H9 (cell line): Measurements from ENCODE around the gene HECTD1. TPM values are rescaled to one million over a fixed set of nuclear protein-coding genes. Genes with fewer than 3 reads are reported as not detected.

Experiments
- DNase-seq: peaks from one replicate; pipeline ENCODE4 v3.0.0-alpha.2; 2017
- H2AFZ ChIP-seq: one replicate; pipeline ENCODE4 v1.6.1; 2013; ENCODE audit warnings: mild to moderate bottlenecking, low read length, control low read depth, moderate library complexity
- H2AK5ac ChIP-seq: 2 replicates; pipeline ENCODE4 v1.6.1; 2013; ENCODE audit warnings: low read length, control low read depth, mixed read lengths; ENCODE audit not compliant: insufficient read length
- H2BK120ac ChIP-seq: one replicate; pipeline ENCODE4 v1.6.1; 2013; ENCODE audit warnings: low read depth, mild to moderate bottlenecking, low read length, control low read depth, inconsistent platforms; ENCODE audit not compliant: poor library complexity, severe bottlenecking
- H2BK12ac ChIP-seq: 2 replicates; pipeline ENCODE4 v1.6.1; 2013; ENCODE audit warnings: low read length, control low read depth, mixed read lengths, low read depth; ENCODE audit not compliant: insufficient read length
- H2BK15ac ChIP-seq: 2 replicates; pipeline ENCODE4 v1.6.1; 2013; ENCODE audit warnings: low read depth, low read length, control low read depth
- H2BK20ac ChIP-seq: one replicate; pipeline ENCODE4 v1.6.1; 2013; ENCODE audit warnings: low read depth, mild to moderate bottlenecking, low read length, control low read depth, inconsistent platforms; ENCODE audit not compliant: poor library complexity, severe bottlenecking
- H2BK5ac ChIP-seq: 2 replicates; pipeline ENCODE4 v1.6.1; 2013; ENCODE audit warnings: low read length, control low read depth, mixed read lengths; ENCODE audit not compliant: insufficient read length
- H3K14ac ChIP-seq: 2 replicates; pipeline ENCODE4 v1.6.1; 2013; ENCODE audit warnings: low read length, control low read depth; ENCODE audit not compliant: insufficient read depth
- H3K18ac ChIP-seq: 2 replicates; pipeline ENCODE4 v1.6.1; 2013; ENCODE audit warnings: low read depth, mild to moderate bottlenecking, mixed read lengths, low read length, control low read depth; ENCODE audit not compliant: insufficient read length
- H3K23ac ChIP-seq: 2 replicates; pipeline ENCODE4 v1.6.1; 2013; ENCODE audit warnings: low read length, control low read depth, mixed read lengths, low read depth; ENCODE audit not compliant: insufficient read length
- H3K23me2 ChIP-seq: 2 replicates; pipeline ENCODE4 v1.6.1; 2013; ENCODE audit warnings: low read depth, mild to moderate bottlenecking, mixed read lengths, low read length, control low read depth; ENCODE audit not compliant: insufficient read length, poor library complexity, severe bottlenecking
- H3K27ac ChIP-seq: 2 replicates; pipeline ENCODE4 v1.5.1; 2013; ENCODE audit warnings: low read length, control low read depth, mixed read lengths, low read depth; ENCODE audit not compliant: insufficient read length
- H3K27me3 ChIP-seq: 2 replicates; pipeline ENCODE4 v1.6.1; 2013; ENCODE audit warnings: low read length, control low read depth, inconsistent platforms; ENCODE audit not compliant: insufficient read depth
- H3K4ac ChIP-seq: 2 replicates; pipeline ENCODE4 v1.6.1; 2013; ENCODE audit warnings: low read depth, mild to moderate bottlenecking, control low read depth, inconsistent platforms, low read length, moderate library complexity
- H3K4me1 ChIP-seq: 2 replicates; pipeline ENCODE4 v1.6.1; 2013; ENCODE audit warnings: low read length, control low read depth, inconsistent platforms; ENCODE audit not compliant: insufficient read depth
- H3K4me2 ChIP-seq: 2 replicates; pipeline ENCODE4 v1.6.1; 2013; ENCODE audit warnings: low read length, control low read depth, mixed read lengths; ENCODE audit not compliant: insufficient read length, insufficient read depth
- H3K56ac ChIP-seq: 2 replicates; pipeline ENCODE4 v1.6.1; 2013; ENCODE audit warnings: low read depth, mild to moderate bottlenecking, mixed read lengths, low read length, control low read depth; ENCODE audit not compliant: insufficient read length
- H3K79me1 ChIP-seq: 2 replicates; pipeline ENCODE4 v1.6.1; 2013; ENCODE audit warnings: low read depth, mild to moderate bottlenecking, moderate library complexity, low read length, control low read depth, inconsistent platforms; ENCODE audit not compliant: insufficient read depth, poor library complexity, severe bottlenecking
- H3K79me2 ChIP-seq: 2 replicates; pipeline ENCODE4 v1.6.1; 2013; ENCODE audit warnings: low read length, control low read depth, inconsistent platforms; ENCODE audit not compliant: insufficient read depth
- H3K9ac ChIP-seq: 2 replicates; pipeline ENCODE4 v1.6.1; 2013; ENCODE audit warnings: low read length, control low read depth, mixed read lengths; ENCODE audit not compliant: insufficient read length; ENCODE audit errors: extremely low read depth
- H3K9me3 ChIP-seq: one replicate; pipeline ENCODE4 v1.6.1; 2013; ENCODE audit warnings: low read depth, low read length, inconsistent platforms; ENCODE audit not compliant: control insufficient read depth
- H3T11ph ChIP-seq: one replicate; pipeline ENCODE4 v1.6.1; 2013; ENCODE audit warnings: mild to moderate bottlenecking, low read length, control low read depth, inconsistent platforms
- H4K20me1 ChIP-seq: one replicate; pipeline ENCODE4 v1.6.1; 2013; ENCODE audit not compliant: control insufficient read depth, insufficient read length, insufficient read depth
- H4K5ac ChIP-seq: 2 replicates; pipeline ENCODE4 v1.6.1; 2013; ENCODE audit warnings: low read depth, mild to moderate bottlenecking, mixed read lengths, low read length, control low read depth; ENCODE audit not compliant: insufficient read length
- H4K8ac ChIP-seq: replicated peaks from 2 replicates; pipeline ENCODE4 v1.6.1; 2013; ENCODE audit warnings: low read length, control low read depth, mixed read lengths, low read depth; ENCODE audit not compliant: insufficient read length
- H4K91ac ChIP-seq: 2 replicates; pipeline ENCODE4 v1.6.1; 2013; ENCODE audit warnings: low read depth, mild to moderate bottlenecking, moderate library complexity, mixed read lengths, low read length, control low read depth; ENCODE audit not compliant: insufficient read length
- H3K27ac Mint-ChIP-seq, 3 experiments: 2 replicates in 2 of 3; 3 replicates in 1 of 3; pipeline ENCODE4 v1.8.0; 2020 to 2021; ENCODE audit warnings: mixed read lengths in 3 of 3, mild to moderate bottlenecking in 1 of 3, moderate library complexity in 1 of 3
- H3K27me3 Mint-ChIP-seq: 2 replicates; pipeline ENCODE4 v1.8.0; 2021; ENCODE audit warnings: low read depth, mild to moderate bottlenecking, moderate library complexity, mixed read lengths
- H3K36me3 Mint-ChIP-seq, 3 experiments: 2 replicates in 2 of 3; 3 replicates in 1 of 3; pipeline ENCODE4 v1.8.0; 2020 to 2021; ENCODE audit warnings: low read depth in 3 of 3, mixed read lengths in 3 of 3; ENCODE audit not compliant: insufficient read depth in 1 of 3
- H3K4me1 Mint-ChIP-seq, 2 experiments: 2 replicates each; pipeline ENCODE4 v1.8.0; 2020; ENCODE audit warnings: mixed read lengths in 2 of 2
- H3K4me3 Mint-ChIP-seq, 2 experiments: 2 replicates in 1 of 2; 3 replicates in 1 of 2; pipeline ENCODE4 v1.8.0; 2020 to 2021; ENCODE audit warnings: mild to moderate bottlenecking in 2 of 2, mixed read lengths in 2 of 2, moderate library complexity in 1 of 2
- H3K9me3 Mint-ChIP-seq, 2 experiments: 2 replicates in 1 of 2; 3 replicates in 1 of 2; pipeline ENCODE4 v1.8.0; 2020; ENCODE audit warnings: mild to moderate bottlenecking in 2 of 2, mixed read lengths in 2 of 2, moderate library complexity in 1 of 2
- total RNA-seq: library from RNA; stranded (reverse); gene quantifications from 2 replicates; pipeline ENCODE4 v1.2.1, GENCODE V29; 2021
- TF ChIP-seq, protein P1 (sequence below): fragments of 200-600 bp; sonication (generic); conservative IDR thresholded peaks from 3 replicates; pipeline ENCODE4 v1.8.0; 2021; ENCODE audit warnings: antibody characterized with exemption, mild to moderate bottlenecking

Gene HECTD1
- total RNA-seq, 1 experiment from 2014 or later = 135 TPM

DNA sequence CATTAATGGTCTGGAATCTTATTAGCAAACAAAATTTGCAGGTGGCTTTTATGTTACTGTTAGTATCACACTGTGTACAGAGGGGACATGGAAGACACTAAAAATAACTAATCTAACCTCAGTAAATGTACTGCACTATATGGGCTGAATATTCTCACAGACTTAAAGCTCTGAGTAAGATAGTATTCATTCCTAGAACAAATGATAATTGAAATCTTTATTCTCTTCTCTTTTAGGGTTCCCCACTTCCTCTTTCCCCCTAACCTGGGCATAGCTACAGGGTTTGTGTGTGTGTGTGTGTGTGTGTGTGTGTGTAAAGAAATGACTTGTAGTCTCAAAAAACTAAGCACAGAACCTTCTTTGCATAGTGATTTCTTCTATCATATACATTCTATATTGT, 21.4 kb upstream of the HECTD1 start:
- no peak overlapping the region for H3K4me3 Mint-ChIP-seq
- H3K36me3 Mint-ChIP-seq = no peaks in the 10 kb centered on the region
- Histone ChIP-seq H2AFZ (no peak overlapping the region), H3K56ac (no peak overlapping the region), H3K9ac (no peak overlapping the region), H3K23ac (no peak overlapping the region), H3K4me2 (no peak overlapping the region), H3K18ac (no peak overlapping the region), H3K27ac (no peak overlapping the region), H4K20me1 (no peaks in the 10 kb centered on the region), H4K8ac (no peak overlapping the region), H3K27me3 (no peaks in the 10 kb centered on the region), H3T11ph (no peak overlapping the region), H3K4ac (no peak overlapping the region), H3K14ac (no peak overlapping the region), H2BK12ac (no peak overlapping the region), H3K9me3 (no peaks in the 10 kb centered on the region), H3K4me1 (peaks cover 3% of the 10 kb centered on the region; the same call in 1 of the 2 replicates), H4K91ac (no peak overlapping the region), H4K5ac (no peak overlapping the region), H3K23me2 (no peaks in the 10 kb centered on the region), H2BK15ac (no peak overlapping the region), H2BK120ac (no peak overlapping the region), H2AK5ac (no peak overlapping the region), H3K79me1 (no peaks in the 10 kb centered on the region), H3K79me2 (no peaks in the 10 kb centered on the region), H2BK5ac (no peak overlapping the region), H2BK20ac (no peak overlapping the region)
- no peak overlapping the region for H3K27ac Mint-ChIP-seq
- TF ChIP-seq, protein P1, sequence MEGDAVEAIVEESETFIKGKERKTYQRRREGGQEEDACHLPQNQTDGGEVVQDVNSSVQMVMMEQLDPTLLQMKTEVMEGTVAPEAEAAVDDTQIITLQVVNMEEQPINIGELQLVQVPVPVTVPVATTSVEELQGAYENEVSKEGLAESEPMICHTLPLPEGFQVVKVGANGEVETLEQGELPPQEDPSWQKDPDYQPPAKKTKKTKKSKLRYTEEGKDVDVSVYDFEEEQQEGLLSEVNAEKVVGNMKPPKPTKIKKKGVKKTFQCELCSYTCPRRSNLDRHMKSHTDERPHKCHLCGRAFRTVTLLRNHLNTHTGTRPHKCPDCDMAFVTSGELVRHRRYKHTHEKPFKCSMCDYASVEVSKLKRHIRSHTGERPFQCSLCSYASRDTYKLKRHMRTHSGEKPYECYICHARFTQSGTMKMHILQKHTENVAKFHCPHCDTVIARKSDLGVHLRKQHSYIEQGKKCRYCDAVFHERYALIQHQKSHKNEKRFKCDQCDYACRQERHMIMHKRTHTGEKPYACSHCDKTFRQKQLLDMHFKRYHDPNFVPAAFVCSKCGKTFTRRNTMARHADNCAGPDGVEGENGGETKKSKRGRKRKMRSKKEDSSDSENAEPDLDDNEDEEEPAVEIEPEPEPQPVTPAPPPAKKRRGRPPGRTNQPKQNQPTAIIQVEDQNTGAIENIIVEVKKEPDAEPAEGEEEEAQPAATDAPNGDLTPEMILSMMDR = no peak
- H3K4me1 Mint-ChIP-seq = peaks cover 6 to 7% of the 10 kb centered on the region in 2 experiments
- H3K27me3 Mint-ChIP-seq = no peaks in the 10 kb centered on the region
- H3K9me3 Mint-ChIP-seq = no peaks in the 10 kb centered on the region
- no peak for DNase-seq
